K562 (cell line): Measurements from ENCODE around the gene LAMB1. TPM values are rescaled to one million over a fixed set of nuclear protein-coding genes. Genes with fewer than 3 reads are reported as not detected.

Source experiments
- ATAC-seq: fragments of 200-7000 bp; cut with Tn5 transposase; 3 replicates; pipeline ENCODE4 v1.9.1; 2020; ENCODE audit warnings: moderate library complexity
- BruUV-seq: library from RNA; stranded (reverse); fragments of 400-500 nt; replicated peaks from 2 replicates; lab custom pipeline; 2021; lab: Mats Ljungman, UMichigan
- CTCF ChIA-PET: fragments of 300-600 bp; formaldehyde crosslinking; extraction: SDS; loops from one replicate; lab custom pipeline; 2021; ENCODE audit warnings: low intra/inter-chr PET ratio; lab: Yijun Ruan, JAX
- POLR2A ChIA-PET: fragments of 300-600, 350-650 bp; sonication (Branson Sonifier 250); formaldehyde crosslinking; extraction: SDS; loops from one replicate; lab custom pipeline; 2021; ENCODE audit warnings: antibody characterized with exemption, inconsistent platforms; lab: Yijun Ruan, JAX
- DNase-seq, 4 experiments: peaks; one replicate each; pipeline versions ENCODE4 v3.0.0 to v3.0.0-alpha.2; 2011 to 2018; ENCODE audit warnings: low spot score in 3 of 4, mixed read lengths in 3 of 4; ENCODE audit errors: extremely low read depth in 1 of 4
- FAIRE-seq: peaks from 2 replicates; lab custom pipeline; 2011; peaks lifted over from hg19 to GRCh38; lab: Jason Lieb, UNC
- H2AFZ ChIP-seq: 2 replicates; pipeline ENCODE4 v1.6.0; 2011; ENCODE audit warnings: low read depth, low read length, control low read depth, inconsistent platforms
- H3K27ac ChIP-seq: fragments of 200-600 bp; 3 replicates; pipeline ENCODE4 v1.8.0; 2011; ENCODE audit warnings: low read depth, mild to moderate bottlenecking, control low read depth, inconsistent platforms, low read length, moderate library complexity, mixed read lengths; ENCODE audit errors: extremely low read depth
- H3K27me3 ChIP-seq, 2 experiments: fragments of 300-600 bp in 1 of 2; 2 replicates in 1 of 2; 3 replicates in 1 of 2; pipeline versions ENCODE4 v1.6.0 to v1.8.0; 2011; ENCODE audit warnings: inconsistent platforms in 2 of 2, low read length in 2 of 2, mild to moderate bottlenecking in 1 of 2, mixed read lengths in 1 of 2, moderate library complexity in 1 of 2; ENCODE audit not compliant: control insufficient read depth in 2 of 2, insufficient read depth in 2 of 2
- H3K36me3 ChIP-seq: fragments of 300-600 bp; 3 replicates; pipeline ENCODE4 v1.8.0; 2011; ENCODE audit warnings: mild to moderate bottlenecking, low read length, inconsistent platforms; ENCODE audit not compliant: control insufficient read depth, insufficient read depth
- H3K4me1 ChIP-seq, 2 experiments: fragments of 200-600 bp in 1 of 2; replicated peaks in 1 of 2; 2 replicates in 1 of 2; 3 replicates in 1 of 2; pipeline versions ENCODE4 v1.5.1 to v1.8.0; 2011; ENCODE audit warnings: inconsistent platforms in 2 of 2, low read length in 2 of 2, mild to moderate bottlenecking in 1 of 2, mixed read lengths in 1 of 2, moderate library complexity in 1 of 2; ENCODE audit not compliant: control insufficient read depth in 2 of 2, insufficient read depth in 2 of 2
- H3K4me2 ChIP-seq: 2 replicates; pipeline ENCODE4 v1.6.1; 2011; ENCODE audit warnings: low read length, control low read depth, inconsistent platforms, mixed read lengths; ENCODE audit not compliant: insufficient read depth
- H3K4me3 ChIP-seq: fragments of 200-600 bp; sonication (generic), shearing (Covaris generic); 2 replicates; pipeline ENCODE4 v1.5.1; 2016; ENCODE audit warnings: control low read depth, inconsistent platforms
- H3K79me2 ChIP-seq: fragments of 200-600 bp; 3 replicates; pipeline ENCODE4 v1.8.0; 2011; ENCODE audit warnings: low read length, inconsistent platforms; ENCODE audit not compliant: control insufficient read depth, insufficient read depth
- H3K9ac ChIP-seq, 2 experiments: 2 replicates each; pipeline versions ENCODE4 v1.6.0 to v1.6.1; 2011; ENCODE audit warnings: low read depth in 2 of 2, low read length in 2 of 2, control low read depth in 1 of 2, inconsistent platforms in 1 of 2, mild to moderate bottlenecking in 1 of 2, mixed read lengths in 1 of 2; ENCODE audit not compliant: insufficient read depth in 1 of 2
- H3K9me1 ChIP-seq: one replicate; pipeline ENCODE4 v1.6.0; 2011; ENCODE audit warnings: inconsistent platforms, mild to moderate bottlenecking, low read length, moderate library complexity; ENCODE audit not compliant: control insufficient read depth, insufficient read depth
- H3K9me3 ChIP-seq: replicated peaks from 2 replicates; pipeline ENCODE4 v1.5.1; 2011; ENCODE audit warnings: low read depth, low read length, inconsistent platforms; ENCODE audit not compliant: control insufficient read depth, insufficient read depth
- H4K20me1 ChIP-seq: replicated peaks from 2 replicates; pipeline ENCODE4 v1.6.1; 2011; ENCODE audit warnings: low read length, inconsistent platforms, mixed read lengths; ENCODE audit not compliant: control insufficient read depth, insufficient read depth
- DIDO1 ChIP-seq: fragments of 450-650 bp; IDR thresholded peaks from 2 replicates; pipeline ENCODE4 v1.6.1; 2016; ENCODE audit warnings: low read depth, missing biosample characterization, missing genetic modification characterization
- EWSR1 ChIP-seq: fragments of 450-650 bp; IDR thresholded peaks from 2 replicates; pipeline ENCODE4 v1.6.1; 2018; ENCODE audit warnings: borderline replicate concordance, mild to moderate bottlenecking, low read depth, moderate library complexity; ENCODE audit not compliant: partially characterized antibody
- KDM5B ChIP-seq: fragments of 200-600 bp; sonication (generic); IDR thresholded peaks from 2 replicates; pipeline ENCODE4 v1.6.1; 2012; ENCODE audit warnings: low read depth, mild to moderate bottlenecking, moderate library complexity, low read length, control low read depth, inconsistent platforms; ENCODE audit not compliant: insufficient replicate concordance
- PHF21A ChIP-seq: fragments of 450-650 bp; IDR thresholded peaks from 2 replicates; pipeline ENCODE4 v1.6.1; 2017; ENCODE audit warnings: low read depth, borderline replicate concordance
- PML ChIP-seq: IDR thresholded peaks from 2 replicates; pipeline ENCODE4 v1.6.1; 2012; ENCODE audit warnings: low read length, inconsistent platforms
- PRMT5 ChIP-seq: sonication (generic); formaldehyde crosslinking; IDR thresholded peaks from 2 replicates; pipeline ENCODE4 v1.5.0; 2020; ENCODE audit warnings: missing genetic modification reagents
- STAT5A ChIP-seq: IDR thresholded peaks from 2 replicates; pipeline ENCODE4 v1.6.1; 2012; ENCODE audit warnings: low read length, inconsistent platforms, borderline replicate concordance
- U2AF1 ChIP-seq: fragments of 200-400 bp; formaldehyde crosslinking; optimal IDR thresholded peaks from 2 replicates; pipeline ENCODE3; 2017; ENCODE audit warnings: mild to moderate bottlenecking, low read depth, low read length, moderate library complexity
- ZNF23 ChIP-seq: fragments of 250-450 bp; sonication (Bioruptor Pico); IDR thresholded peaks from 2 replicates; pipeline ENCODE4 v1.4.0; 2020; ENCODE audit warnings: mild to moderate bottlenecking
- ZNF583 ChIP-seq: fragments of 250-450 bp; sonication (Bioruptor Pico); IDR thresholded peaks from 2 replicates; pipeline ENCODE4 v1.4.0; 2020
- ZNF655 ChIP-seq: fragments of 250-450 bp; sonication (Bioruptor Pico); IDR thresholded peaks from 2 replicates; pipeline ENCODE4 v1.5.0; 2021
- WGBS: fragments of 100-300 bp; shearing (Covaris generic); methylation state at CpG from one replicate; pipeline ENCODE4 v1.1.6; 2016; ENCODE audit warnings: low coverage, mixed read lengths; ENCODE audit not compliant: insufficient coverage; ENCODE audit errors: missing lambda C conversion rate; 5-methylcytosine and 5-hydroxymethylcytosine counted together
- in situ Hi-C: fragments of 300-500 bp; cut with MboI; formaldehyde crosslinking; loops from 4 replicates; pipeline ENCODE4 v1.15.0; 2018; ENCODE audit warnings: inconsistent platforms, mixed read lengths
- intact Hi-C: fragments of 100-400 bp; cut with micrococcal nuclease; formaldehyde crosslinking; loops from 2 replicates; pipeline ENCODE4 v1.14.2; 2022
- polyA plus RNA-seq, 8 experiments: library from polyadenylated mRNA; depleted of rRNA in 4 of 8; stranded (reverse) in 5 of 8; unstranded in 3 of 8; fragments of >200 nt; fragmentation: Nextera tagmentation in 2 of 8; fragmentation: Illumina TruSeq in 1 of 8; extraction: Ambion mirVana in 2 of 8; extraction: Trizol in 1 of 8; gene quantifications; 2 replicates each; pipeline versions ENCODE4 v1.2.1 to v1.2.3, GENCODE V29; 2011 to 2014; ENCODE audit warnings: inconsistent platforms in 1 of 8, missing spikeins in 1 of 8
- total RNA-seq, 7 experiments: library from RNA; depleted of rRNA in 6 of 7; stranded (reverse); fragments of >200 nt in 6 of 7; fragmentation: Illumina TruSeq in 2 of 7; extraction: Trizol in 2 of 7; gene quantifications; 2 replicates each; pipeline versions ENCODE4 v1.2.1 to v1.2.3, GENCODE V29; 2011 to 2021; ENCODE audit warnings: low replicate concordance in 1 of 7

Gene LAMB1
- total and polyA plus RNA-seq, 9 of the 15 experiments (the other 6 are each of a cell fraction or from before 2014, with no cell fraction given), result 6.0 to 17.7 (median 12.3) TPM

GRCh38 chr7:107937531-107937930 is 65.4 kb downstream of the LAMB1 start:
- CTCF ChIA-PET, result no interaction called here
- Histone ChIP-seq H3K9me3 (no peaks in the 10 kb centered on the region), H4K20me1 (no peaks in the 10 kb centered on the region), H2AFZ (no peak overlapping the region), H3K79me2 (no peaks in the 10 kb centered on the region), H3K4me2 (no peak overlapping the region), H3K27ac (no peak overlapping the region), H3K27me3 (no peaks in the 10 kb centered on the region), H3K9me1 (no peaks in the 10 kb centered on the region), H3K4me1 (no peaks in the 10 kb centered on the region), H3K9ac (no peak overlapping the region), H3K4me3 (no peak overlapping the region), H3K36me3 (peaks cover 64% of the 10 kb centered on the region)
- ATAC-seq (no peak), DNase-seq (no peak), FAIRE-seq (no peak)
- in situ Hi-C loops, result no loop called here
- POLR2A ChIA-PET, result interaction anchor here (1.0 to 2.1 kb wide), 3 partner anchors 9 to 20 kb away, joined by 3 to 7 read pairs (median 4); no protein-coding TSS in a partner anchor
- WGBS, result 100% methylated on average over 1 of the region's 1 CpG
- BruUV-seq, result no TSS peak
- no peak for TF ChIP-seq DIDO1 (tag)
- no peak for TF ChIP-seq PRMT5
- TF ChIP-seq STAT5A, result no peak
- no peak for TF ChIP-seq ZNF583 (CRISPR knock-in tag)
- TF ChIP-seq ZNF23 (CRISPR knock-in tag), result no peak
- no peak for TF ChIP-seq ZNF655 (CRISPR knock-in tag)
- no peak for TF ChIP-seq KDM5B
- TF ChIP-seq EWSR1, result no peak
- TF ChIP-seq PHF21A, result no peak
- TF ChIP-seq PML, result no peak
- TF ChIP-seq U2AF1, result no peak
- intact Hi-C loops, result no loop called here
